K562 (cell line): ENCODE data around the gene NFKBIB. TPM values are rescaled to one million over a fixed set of nuclear protein-coding genes. Genes with fewer than 3 reads are reported as not detected.

Source experiments
- ELF4 ChIP-seq: fragments of 450-650 bp; formaldehyde crosslinking; IDR thresholded peaks from 2 replicates; pipeline ENCODE4 v1.4.0; 2022; ENCODE audit warnings: missing genetic modification characterization
- FOSL1 ChIP-seq: fragments of 200-800 bp; sonication (Bioruptor generic); conservative IDR thresholded peaks from 2 replicates; pipeline ENCODE4 v1.6.1; 2016; ENCODE audit warnings: missing genetic modification characterization, missing compliant biosample characterization
- NCOR1 ChIP-seq: fragments of 450-650 bp; IDR thresholded peaks from 2 replicates; pipeline ENCODE4 v1.6.1; 2016; ENCODE audit warnings: mild to moderate bottlenecking, moderate library complexity
- PRPF4 ChIP-seq: fragments of 200-400 bp; formaldehyde crosslinking; IDR thresholded peaks from one replicate; pipeline ENCODE4 v1.6.1; 2017; ENCODE audit warnings: low read length, low read depth, mild to moderate bottlenecking; ENCODE audit not compliant: insufficient read depth, poor library complexity, severe bottlenecking
- YY1 ChIP-seq, 3 experiments: IDR thresholded peaks; 2 replicates each; pipeline ENCODE4 v1.6.1; 2011; ENCODE audit warnings: low read length in 2 of 3, mild to moderate bottlenecking in 2 of 3, moderate library complexity in 2 of 3, borderline replicate concordance in 1 of 3, control low read depth in 1 of 3, low read depth in 1 of 3; ENCODE audit not compliant: insufficient read depth in 3 of 3, insufficient replicate concordance in 2 of 3, control insufficient read depth in 1 of 3, insufficient read length in 1 of 3; ENCODE audit errors: extremely low read depth in 1 of 3
- polyA plus RNA-seq, 8 experiments: library from polyadenylated mRNA; depleted of rRNA in 4 of 8; stranded (reverse) in 5 of 8; unstranded in 3 of 8; fragments of >200 nt; fragmentation: Nextera tagmentation in 2 of 8; fragmentation: Illumina TruSeq in 1 of 8; extraction: Ambion mirVana in 2 of 8; extraction: Trizol in 1 of 8; gene quantifications; 2 replicates each; pipeline versions ENCODE4 v1.2.1 to v1.2.3, GENCODE V29; 2011 to 2014; ENCODE audit warnings: inconsistent platforms in 1 of 8, missing spikeins in 1 of 8
- total RNA-seq, 7 experiments: library from RNA; depleted of rRNA in 6 of 7; stranded (reverse); fragments of >200 nt in 6 of 7; fragmentation: Illumina TruSeq in 2 of 7; extraction: Trizol in 2 of 7; gene quantifications; 2 replicates each; pipeline versions ENCODE4 v1.2.1 to v1.2.3, GENCODE V29; 2011 to 2021; ENCODE audit warnings: low replicate concordance in 1 of 7
- TF ChIP-seq, protein P1 (sequence below), 2 experiments: fragments of 450-650 bp; formaldehyde crosslinking in 1 of 2; IDR thresholded peaks; 2 replicates each; pipeline versions ENCODE4 v1.4.0 to v1.6.1; 2014 to 2020; ENCODE audit warnings: mild to moderate bottlenecking in 2 of 2, borderline replicate concordance in 1 of 2, low read depth in 1 of 2
- TF ChIP-seq, protein P2 (sequence below): IDR thresholded peaks from 2 replicates; pipeline ENCODE4 v1.6.1; 2011; ENCODE audit not compliant: insufficient read length; ENCODE audit errors: extremely low read depth
- TF ChIP-seq, protein P3 (sequence below): fragments of 250-450 bp; sonication (Bioruptor Pico); IDR thresholded peaks from 2 replicates; pipeline ENCODE4 v1.4.0; 2020
- TF ChIP-seq, protein P4 (sequence below): fragments of 450-650 bp; conservative IDR thresholded peaks from 2 replicates; pipeline ENCODE4 v1.6.1; 2016; ENCODE audit warnings: missing genetic modification characterization, low read depth, mild to moderate bottlenecking, missing compliant biosample characterization, moderate library complexity

The NFKBIB gene
- total and polyA plus RNA-seq, 9 of the 15 experiments (the other 6 are each of a cell fraction or from before 2014, with no cell fraction given): 1.5 to 44.9 (median 10.4) TPM

DNA sequence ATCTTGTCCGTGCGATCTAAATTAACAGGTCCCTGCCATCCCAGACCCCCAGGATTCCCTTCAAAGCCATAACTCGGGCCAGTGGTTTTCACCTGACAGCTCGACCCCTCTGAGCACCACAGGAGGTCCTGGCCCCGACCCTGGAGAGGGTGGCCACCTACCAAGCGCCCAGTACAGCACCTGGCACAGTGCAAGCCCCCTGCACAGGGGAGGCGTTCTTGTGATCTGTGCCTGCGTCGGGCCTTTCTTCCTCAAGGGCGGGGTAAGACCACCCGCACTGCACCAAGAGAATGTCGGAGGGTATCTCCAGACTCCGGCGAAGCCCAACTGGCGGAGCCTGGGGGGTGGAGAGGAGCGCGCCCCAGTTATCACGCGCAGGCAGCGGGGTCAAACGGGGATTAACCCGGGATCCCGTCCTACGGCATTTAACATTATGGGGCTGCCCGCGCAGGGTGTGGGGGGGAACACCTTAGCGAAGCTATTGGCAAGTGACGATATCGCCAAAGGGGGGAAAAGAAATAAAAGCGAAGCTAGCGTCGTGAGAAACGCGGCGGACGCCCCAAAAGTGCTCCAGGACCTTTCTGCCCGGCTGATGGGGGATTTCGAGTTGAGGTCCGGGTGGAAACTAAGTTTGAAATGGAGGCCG is 48.7 kb upstream of the NFKBIB start (continued):
- TF ChIP-seq, protein P1, sequence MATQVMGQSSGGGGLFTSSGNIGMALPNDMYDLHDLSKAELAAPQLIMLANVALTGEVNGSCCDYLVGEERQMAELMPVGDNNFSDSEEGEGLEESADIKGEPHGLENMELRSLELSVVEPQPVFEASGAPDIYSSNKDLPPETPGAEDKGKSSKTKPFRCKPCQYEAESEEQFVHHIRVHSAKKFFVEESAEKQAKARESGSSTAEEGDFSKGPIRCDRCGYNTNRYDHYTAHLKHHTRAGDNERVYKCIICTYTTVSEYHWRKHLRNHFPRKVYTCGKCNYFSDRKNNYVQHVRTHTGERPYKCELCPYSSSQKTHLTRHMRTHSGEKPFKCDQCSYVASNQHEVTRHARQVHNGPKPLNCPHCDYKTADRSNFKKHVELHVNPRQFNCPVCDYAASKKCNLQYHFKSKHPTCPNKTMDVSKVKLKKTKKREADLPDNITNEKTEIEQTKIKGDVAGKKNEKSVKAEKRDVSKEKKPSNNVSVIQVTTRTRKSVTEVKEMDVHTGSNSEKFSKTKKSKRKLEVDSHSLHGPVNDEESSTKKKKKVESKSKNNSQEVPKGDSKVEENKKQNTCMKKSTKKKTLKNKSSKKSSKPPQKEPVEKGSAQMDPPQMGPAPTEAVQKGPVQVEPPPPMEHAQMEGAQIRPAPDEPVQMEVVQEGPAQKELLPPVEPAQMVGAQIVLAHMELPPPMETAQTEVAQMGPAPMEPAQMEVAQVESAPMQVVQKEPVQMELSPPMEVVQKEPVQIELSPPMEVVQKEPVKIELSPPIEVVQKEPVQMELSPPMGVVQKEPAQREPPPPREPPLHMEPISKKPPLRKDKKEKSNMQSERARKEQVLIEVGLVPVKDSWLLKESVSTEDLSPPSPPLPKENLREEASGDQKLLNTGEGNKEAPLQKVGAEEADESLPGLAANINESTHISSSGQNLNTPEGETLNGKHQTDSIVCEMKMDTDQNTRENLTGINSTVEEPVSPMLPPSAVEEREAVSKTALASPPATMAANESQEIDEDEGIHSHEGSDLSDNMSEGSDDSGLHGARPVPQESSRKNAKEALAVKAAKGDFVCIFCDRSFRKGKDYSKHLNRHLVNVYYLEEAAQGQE (IDR thresholded peaks at IDR 0.05; ENCODE audit: borderline replicate concordance): no peak
- TF ChIP-seq, protein P1 (CRISPR knock-in tag; IDR thresholded peaks at IDR 0.05; ENCODE audit: low read depth): no peak
- peak; percentile 36; the same call in 1 of the 2 replicates for TF ChIP-seq NCOR1
- TF ChIP-seq, protein P2, sequence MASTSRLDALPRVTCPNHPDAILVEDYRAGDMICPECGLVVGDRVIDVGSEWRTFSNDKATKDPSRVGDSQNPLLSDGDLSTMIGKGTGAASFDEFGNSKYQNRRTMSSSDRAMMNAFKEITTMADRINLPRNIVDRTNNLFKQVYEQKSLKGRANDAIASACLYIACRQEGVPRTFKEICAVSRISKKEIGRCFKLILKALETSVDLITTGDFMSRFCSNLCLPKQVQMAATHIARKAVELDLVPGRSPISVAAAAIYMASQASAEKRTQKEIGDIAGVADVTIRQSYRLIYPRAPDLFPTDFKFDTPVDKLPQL: no peak
- TF ChIP-seq ELF4 (CRISPR knock-in tag): no peak
- no peak for TF ChIP-seq PRPF4
- TF ChIP-seq FOSL1 (tag): no peak
- TF ChIP-seq, protein P3, sequence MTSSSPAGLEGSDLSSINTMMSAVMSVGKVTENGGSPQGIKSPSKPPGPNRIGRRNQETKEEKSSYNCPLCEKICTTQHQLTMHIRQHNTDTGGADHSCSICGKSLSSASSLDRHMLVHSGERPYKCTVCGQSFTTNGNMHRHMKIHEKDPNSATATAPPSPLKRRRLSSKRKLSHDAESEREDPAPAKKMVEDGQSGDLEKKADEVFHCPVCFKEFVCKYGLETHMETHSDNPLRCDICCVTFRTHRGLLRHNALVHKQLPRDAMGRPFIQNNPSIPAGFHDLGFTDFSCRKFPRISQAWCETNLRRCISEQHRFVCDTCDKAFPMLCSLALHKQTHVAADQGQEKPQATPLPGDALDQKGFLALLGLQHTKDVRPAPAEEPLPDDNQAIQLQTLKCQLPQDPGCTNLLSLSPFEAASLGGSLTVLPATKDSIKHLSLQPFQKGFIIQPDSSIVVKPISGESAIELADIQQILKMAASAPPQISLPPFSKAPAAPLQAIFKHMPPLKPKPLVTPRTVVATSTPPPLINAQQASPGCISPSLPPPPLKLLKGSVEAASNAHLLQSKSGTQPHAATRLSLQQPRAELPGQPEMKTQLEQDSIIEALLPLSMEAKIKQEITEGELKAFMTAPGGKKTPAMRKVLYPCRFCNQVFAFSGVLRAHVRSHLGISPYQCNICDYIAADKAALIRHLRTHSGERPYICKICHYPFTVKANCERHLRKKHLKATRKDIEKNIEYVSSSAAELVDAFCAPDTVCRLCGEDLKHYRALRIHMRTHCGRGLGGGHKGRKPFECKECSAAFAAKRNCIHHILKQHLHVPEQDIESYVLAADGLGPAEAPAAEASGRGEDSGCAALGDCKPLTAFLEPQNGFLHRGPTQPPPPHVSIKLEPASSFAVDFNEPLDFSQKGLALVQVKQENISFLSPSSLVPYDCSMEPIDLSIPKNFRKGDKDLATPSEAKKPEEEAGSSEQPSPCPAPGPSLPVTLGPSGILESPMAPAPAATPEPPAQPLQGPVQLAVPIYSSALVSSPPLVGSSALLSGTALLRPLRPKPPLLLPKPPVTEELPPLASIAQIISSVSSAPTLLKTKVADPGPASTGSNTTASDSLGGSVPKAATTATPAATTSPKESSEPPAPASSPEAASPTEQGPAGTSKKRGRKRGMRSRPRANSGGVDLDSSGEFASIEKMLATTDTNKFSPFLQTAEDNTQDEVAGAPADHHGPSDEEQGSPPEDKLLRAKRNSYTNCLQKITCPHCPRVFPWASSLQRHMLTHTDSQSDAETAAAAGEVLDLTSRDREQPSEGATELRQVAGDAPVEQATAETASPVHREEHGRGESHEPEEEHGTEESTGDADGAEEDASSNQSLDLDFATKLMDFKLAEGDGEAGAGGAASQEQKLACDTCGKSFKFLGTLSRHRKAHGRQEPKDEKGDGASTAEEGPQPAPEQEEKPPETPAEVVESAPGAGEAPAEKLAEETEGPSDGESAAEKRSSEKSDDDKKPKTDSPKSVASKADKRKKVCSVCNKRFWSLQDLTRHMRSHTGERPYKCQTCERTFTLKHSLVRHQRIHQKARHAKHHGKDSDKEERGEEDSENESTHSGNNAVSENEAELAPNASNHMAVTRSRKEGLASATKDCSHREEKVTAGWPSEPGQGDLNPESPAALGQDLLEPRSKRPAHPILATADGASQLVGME (CRISPR knock-in tag): no peak
- TF ChIP-seq, protein P4, sequence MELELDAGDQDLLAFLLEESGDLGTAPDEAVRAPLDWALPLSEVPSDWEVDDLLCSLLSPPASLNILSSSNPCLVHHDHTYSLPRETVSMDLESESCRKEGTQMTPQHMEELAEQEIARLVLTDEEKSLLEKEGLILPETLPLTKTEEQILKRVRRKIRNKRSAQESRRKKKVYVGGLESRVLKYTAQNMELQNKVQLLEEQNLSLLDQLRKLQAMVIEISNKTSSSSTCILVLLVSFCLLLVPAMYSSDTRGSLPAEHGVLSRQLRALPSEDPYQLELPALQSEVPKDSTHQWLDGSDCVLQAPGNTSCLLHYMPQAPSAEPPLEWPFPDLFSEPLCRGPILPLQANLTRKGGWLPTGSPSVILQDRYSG (tag): no peak
- no peak for TF ChIP-seq YY1 (IDR thresholded peaks at IDR 0.05; ENCODE audit: borderline replicate concordance in 1 of 3, control insufficient read depth in 1 of 3, extremely low read depth in 1 of 3, insufficient read depth in 3 of 3, insufficient read length in 1 of 3, insufficient replicate concordance in 2 of 3, low read depth in 1 of 3, low read length in 2 of 3)
